Measurements from ENCODE around the gene STAG1. TPM values are rescaled to one million over a fixed set of nuclear protein-coding genes. Genes with fewer than 3 reads are reported as not detected.

STAG1 gene
- total RNA-seq, 1 donor from 2014 or later: 44.7 TPM

GRCh38 chr3:136699271-136699828 is 52.8 kb downstream of the STAG1 start:
- H3K36me3 ChIP-seq: no peaks in the 10 kb centered on the region
- intact Hi-C loops (cut with DNase I): no loop called here
- DNase-seq (ENCODE audit: extremely low spot score in 2 of 2): no peak
- peaks cover 1% of the 10 kb centered on the region for H3K4me1 ChIP-seq
- no peaks in the 10 kb centered on the region for H3K9me3 ChIP-seq
- TF ChIP-seq CTCF (IDR thresholded peaks at IDR 0.05) (no peak), POLR2A (IDR thresholded peaks at IDR 0.05) (no peak), POLR2AphosphoS5 (IDR thresholded peaks at IDR 0.05; ENCODE audit: insufficient read depth in 1 of 2, low read depth in 1 of 2) (no peak)
- no peak overlapping the region for H3K4me3 ChIP-seq
- no peaks in the 10 kb centered on the region for H3K27me3 ChIP-seq
- no peak overlapping the region for H3K27ac ChIP-seq

- no peak for TF ChIP-seq CTCF (IDR thresholded peaks at IDR 0.05)
- TF ChIP-seq POLR2A (IDR thresholded peaks at IDR 0.05): no peak
- TF ChIP-seq POLR2AphosphoS5 (IDR thresholded peaks at IDR 0.05; ENCODE audit: insufficient read depth in 1 of 2, low read depth in 1 of 2): no peak
- Histone ChIP-seq H3K9me3 (no peaks in the 10 kb centered on the region), H3K4me1 (peaks cover 11% of the 10 kb centered on the region), H3K4me3 (no peak overlapping the region), H3K27ac (no peak overlapping the region), H3K27me3 (no peaks in the 10 kb centered on the region), H3K36me3 (no peaks in the 10 kb centered on the region)
- intact Hi-C loops (cut with DNase I): no loop called here
- no peak for DNase-seq (ENCODE audit: extremely low spot score in 2 of 2)
Observed at GRCh38 chr3:136698361-136698760, 53.8 kb downstream of the STAG1 start.

- peaks cover 26% of the 10 kb centered on the region for H3K4me1 ChIP-seq
- H3K27ac ChIP-seq: no peak overlapping the region
- no peaks in the 10 kb centered on the region for H3K27me3 ChIP-seq
- no peak overlapping the region for H3K4me3 ChIP-seq
- H3K9me3 ChIP-seq: no peaks in the 10 kb centered on the region
- H3K36me3 ChIP-seq: no peaks in the 10 kb centered on the region
- TF ChIP-seq CTCF (IDR thresholded peaks at IDR 0.05) (no peak), POLR2AphosphoS5 (IDR thresholded peaks at IDR 0.05; ENCODE audit: insufficient read depth in 1 of 2, low read depth in 1 of 2) (no peak), POLR2A (IDR thresholded peaks at IDR 0.05) (no peak)
- no peak for DNase-seq (ENCODE audit: extremely low spot score in 2 of 2)
- intact Hi-C loops (cut with DNase I): no loop called here
Observed at GRCh38 chr3:136696797-136697196, 55.4 kb downstream of the STAG1 start.

GRCh38 chr3:136694321-136694720 is 57.9 kb downstream of the STAG1 start:
- no peak overlapping the region for H3K4me3 ChIP-seq
- peaks cover 51% of the 10 kb centered on the region for H3K4me1 ChIP-seq
- no peak for TF ChIP-seq CTCF (IDR thresholded peaks at IDR 0.05)
- no peak for TF ChIP-seq POLR2AphosphoS5 (IDR thresholded peaks at IDR 0.05; ENCODE audit: insufficient read depth in 1 of 2, low read depth in 1 of 2)
- TF ChIP-seq POLR2A (IDR thresholded peaks at IDR 0.05): no peak
- no peak overlapping the region for H3K27ac ChIP-seq
- intact Hi-C loops (cut with DNase I): no loop called here
- H3K36me3 ChIP-seq: no peaks in the 10 kb centered on the region
- H3K9me3 ChIP-seq: no peaks in the 10 kb centered on the region
- no peak for DNase-seq (ENCODE audit: extremely low spot score in 2 of 2)
- no peaks in the 10 kb centered on the region for H3K27me3 ChIP-seq

GRCh38 chr3:136690599-136690998 is 61.6 kb downstream of the STAG1 start:
- DNase-seq (ENCODE audit: extremely low spot score in 2 of 2): no peak
- H3K4me1 ChIP-seq: peaks cover 71% of the 10 kb centered on the region
- intact Hi-C loops (cut with DNase I): no loop called here
- H3K27ac ChIP-seq: no peak overlapping the region
- H3K9me3 ChIP-seq: no peaks in the 10 kb centered on the region
- H3K36me3 ChIP-seq: no peaks in the 10 kb centered on the region
- no peak for TF ChIP-seq CTCF (IDR thresholded peaks at IDR 0.05)
- TF ChIP-seq POLR2AphosphoS5 (IDR thresholded peaks at IDR 0.05; ENCODE audit: insufficient read depth in 1 of 2, low read depth in 1 of 2): no peak
- no peak for TF ChIP-seq POLR2A (IDR thresholded peaks at IDR 0.05)
- no peak overlapping the region for H3K4me3 ChIP-seq
- H3K27me3 ChIP-seq: no peaks in the 10 kb centered on the region

Measured in vagina (tissue), 2 donors.